K562 (cell line): ENCODE data around the gene NF1. TPM values are rescaled to one million over a fixed set of nuclear protein-coding genes. Genes with fewer than 3 reads are reported as not detected.

Source experiments
- ATAC-seq: fragments of 200-7000 bp; cut with Tn5 transposase; 3 replicates; pipeline ENCODE4 v1.9.1; 2020; ENCODE audit warnings: moderate library complexity
- BruUV-seq: library from RNA; stranded (reverse); fragments of 400-500 nt; replicated peaks from 2 replicates; lab custom pipeline; 2021; lab: Mats Ljungman, UMichigan
- CTCF ChIA-PET: fragments of 300-600 bp; formaldehyde crosslinking; extraction: SDS; loops from one replicate; lab custom pipeline; 2021; ENCODE audit warnings: low intra/inter-chr PET ratio; lab: Yijun Ruan, JAX
- POLR2A ChIA-PET: fragments of 300-600, 350-650 bp; sonication (Branson Sonifier 250); formaldehyde crosslinking; extraction: SDS; loops from one replicate; lab custom pipeline; 2021; ENCODE audit warnings: antibody characterized with exemption, inconsistent platforms; lab: Yijun Ruan, JAX
- DNase-seq, 4 experiments: peaks; one replicate each; pipeline versions ENCODE4 v3.0.0 to v3.0.0-alpha.2; 2011 to 2018; ENCODE audit warnings: low spot score in 3 of 4, mixed read lengths in 3 of 4; ENCODE audit errors: extremely low read depth in 1 of 4
- FAIRE-seq: peaks from 2 replicates; lab custom pipeline; 2011; peaks lifted over from hg19 to GRCh38; lab: Jason Lieb, UNC
- H2AFZ ChIP-seq: 2 replicates; pipeline ENCODE4 v1.6.0; 2011; ENCODE audit warnings: low read depth, low read length, control low read depth, inconsistent platforms
- H3K27ac ChIP-seq: fragments of 200-600 bp; 3 replicates; pipeline ENCODE4 v1.8.0; 2011; ENCODE audit warnings: low read depth, mild to moderate bottlenecking, control low read depth, inconsistent platforms, low read length, moderate library complexity, mixed read lengths; ENCODE audit errors: extremely low read depth
- H3K27me3 ChIP-seq, 2 experiments: fragments of 300-600 bp in 1 of 2; 2 replicates in 1 of 2; 3 replicates in 1 of 2; pipeline versions ENCODE4 v1.6.0 to v1.8.0; 2011; ENCODE audit warnings: inconsistent platforms in 2 of 2, low read length in 2 of 2, mild to moderate bottlenecking in 1 of 2, mixed read lengths in 1 of 2, moderate library complexity in 1 of 2; ENCODE audit not compliant: control insufficient read depth in 2 of 2, insufficient read depth in 2 of 2
- H3K36me3 ChIP-seq: fragments of 300-600 bp; 3 replicates; pipeline ENCODE4 v1.8.0; 2011; ENCODE audit warnings: mild to moderate bottlenecking, low read length, inconsistent platforms; ENCODE audit not compliant: control insufficient read depth, insufficient read depth
- H3K4me1 ChIP-seq, 2 experiments: fragments of 200-600 bp in 1 of 2; replicated peaks in 1 of 2; 2 replicates in 1 of 2; 3 replicates in 1 of 2; pipeline versions ENCODE4 v1.5.1 to v1.8.0; 2011; ENCODE audit warnings: inconsistent platforms in 2 of 2, low read length in 2 of 2, mild to moderate bottlenecking in 1 of 2, mixed read lengths in 1 of 2, moderate library complexity in 1 of 2; ENCODE audit not compliant: control insufficient read depth in 2 of 2, insufficient read depth in 2 of 2
- H3K4me2 ChIP-seq: 2 replicates; pipeline ENCODE4 v1.6.1; 2011; ENCODE audit warnings: low read length, control low read depth, inconsistent platforms, mixed read lengths; ENCODE audit not compliant: insufficient read depth
- H3K4me3 ChIP-seq: fragments of 200-600 bp; sonication (generic), shearing (Covaris generic); 2 replicates; pipeline ENCODE4 v1.5.1; 2016; ENCODE audit warnings: control low read depth, inconsistent platforms
- H3K79me2 ChIP-seq: fragments of 200-600 bp; 3 replicates; pipeline ENCODE4 v1.8.0; 2011; ENCODE audit warnings: low read length, inconsistent platforms; ENCODE audit not compliant: control insufficient read depth, insufficient read depth
- H3K9ac ChIP-seq, 2 experiments: 2 replicates each; pipeline versions ENCODE4 v1.6.0 to v1.6.1; 2011; ENCODE audit warnings: low read depth in 2 of 2, low read length in 2 of 2, control low read depth in 1 of 2, inconsistent platforms in 1 of 2, mild to moderate bottlenecking in 1 of 2, mixed read lengths in 1 of 2; ENCODE audit not compliant: insufficient read depth in 1 of 2
- H3K9me1 ChIP-seq: one replicate; pipeline ENCODE4 v1.6.0; 2011; ENCODE audit warnings: inconsistent platforms, mild to moderate bottlenecking, low read length, moderate library complexity; ENCODE audit not compliant: control insufficient read depth, insufficient read depth
- H3K9me3 ChIP-seq: replicated peaks from 2 replicates; pipeline ENCODE4 v1.5.1; 2011; ENCODE audit warnings: low read depth, low read length, inconsistent platforms; ENCODE audit not compliant: control insufficient read depth, insufficient read depth
- H4K20me1 ChIP-seq: replicated peaks from 2 replicates; pipeline ENCODE4 v1.6.1; 2011; ENCODE audit warnings: low read length, inconsistent platforms, mixed read lengths; ENCODE audit not compliant: control insufficient read depth, insufficient read depth
- CGGBP1 ChIP-seq: fragments of 250-450 bp; sonication (Bioruptor Pico); IDR thresholded peaks from 2 replicates; pipeline ENCODE4 v1.9.0; 2021; ENCODE audit warnings: mild to moderate bottlenecking
- KDM1A ChIP-seq, 2 experiments: fragments of 450-650 bp; IDR thresholded peaks; 2 replicates each; pipeline ENCODE4 v1.6.1; 2016; ENCODE audit warnings: mild to moderate bottlenecking in 2 of 2
- SMAD1 ChIP-seq: fragments of 150-350 bp; IDR thresholded peaks from 2 replicates; pipeline ENCODE4 v1.6.1; 2014; ENCODE audit warnings: low read length, low read depth; ENCODE audit not compliant: partially characterized antibody
- ZKSCAN1 ChIP-seq: fragments of 150-350 bp; IDR thresholded peaks from 2 replicates; pipeline ENCODE4 v1.6.1; 2016; ENCODE audit warnings: low read depth, low read length
- ZNF778 ChIP-seq: fragments of 450-650 bp; formaldehyde crosslinking; IDR thresholded peaks from 2 replicates; pipeline ENCODE4 v1.4.0; 2020; ENCODE audit warnings: mild to moderate bottlenecking, moderate library complexity
- WGBS: fragments of 100-300 bp; shearing (Covaris generic); methylation state at CpG from one replicate; pipeline ENCODE4 v1.1.6; 2016; ENCODE audit warnings: low coverage, mixed read lengths; ENCODE audit not compliant: insufficient coverage; ENCODE audit errors: missing lambda C conversion rate; 5-methylcytosine and 5-hydroxymethylcytosine counted together
- in situ Hi-C: fragments of 300-500 bp; cut with MboI; formaldehyde crosslinking; loops from 4 replicates; pipeline ENCODE4 v1.15.0; 2018; ENCODE audit warnings: inconsistent platforms, mixed read lengths
- intact Hi-C: fragments of 100-400 bp; cut with micrococcal nuclease; formaldehyde crosslinking; loops from 2 replicates; pipeline ENCODE4 v1.14.2; 2022
- polyA plus RNA-seq, 8 experiments: library from polyadenylated mRNA; depleted of rRNA in 4 of 8; stranded (reverse) in 5 of 8; unstranded in 3 of 8; fragments of >200 nt; fragmentation: Nextera tagmentation in 2 of 8; fragmentation: Illumina TruSeq in 1 of 8; extraction: Ambion mirVana in 2 of 8; extraction: Trizol in 1 of 8; gene quantifications; 2 replicates each; pipeline versions ENCODE4 v1.2.1 to v1.2.3, GENCODE V29; 2011 to 2014; ENCODE audit warnings: inconsistent platforms in 1 of 8, missing spikeins in 1 of 8
- total RNA-seq, 7 experiments: library from RNA; depleted of rRNA in 6 of 7; stranded (reverse); fragments of >200 nt in 6 of 7; fragmentation: Illumina TruSeq in 2 of 7; extraction: Trizol in 2 of 7; gene quantifications; 2 replicates each; pipeline versions ENCODE4 v1.2.1 to v1.2.3, GENCODE V29; 2011 to 2021; ENCODE audit warnings: low replicate concordance in 1 of 7
- TF ChIP-seq, protein P1 (sequence below): IDR thresholded peaks from 2 replicates; pipeline ENCODE4 v1.6.1; 2012; ENCODE audit warnings: low read depth, low read length, improper control_type of control experiment, borderline replicate concordance

Gene NF1
- total and polyA plus RNA-seq, 9 of the 15 experiments (the other 6 are each of a cell fraction or from before 2014, with no cell fraction given), result 3.4 to 41.9 (median 24.3) TPM

DNA sequence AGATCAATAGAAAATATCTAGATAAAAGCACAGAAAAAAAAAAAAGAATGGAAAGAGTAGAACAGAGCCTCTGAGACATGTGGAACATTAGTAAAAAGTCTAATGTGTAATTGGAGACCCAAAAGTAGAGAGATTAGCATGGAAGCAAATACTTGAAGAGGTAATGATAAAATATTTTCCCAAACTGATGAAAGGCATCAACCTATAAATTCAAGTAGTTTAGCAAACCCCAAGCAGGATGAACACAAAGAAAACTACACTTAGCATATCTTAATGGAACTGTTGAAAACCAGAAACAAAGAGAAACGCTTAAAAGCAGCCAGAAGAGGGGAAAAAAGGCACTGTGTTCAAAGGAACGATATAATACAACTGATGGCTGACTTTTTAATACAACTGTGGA is 16.4 kb downstream of the NF1 start:
- CTCF ChIA-PET, result no interaction called here
- Histone ChIP-seq H3K27ac (no peak overlapping the region), H4K20me1 (no peaks in the 10 kb centered on the region), H3K4me3 (no peak overlapping the region), H3K9ac (no peak overlapping the region), H3K27me3 (no peaks in the 10 kb centered on the region), H3K9me3 (no peaks in the 10 kb centered on the region), H3K4me2 (no peak overlapping the region), H3K4me1 (peaks cover 0 to 10% of the 10 kb centered on the region in 2 experiments; a peak in 3 of 5 replicates), H2AFZ (no peak overlapping the region)
- ATAC-seq (no peak), DNase-seq (no peak)
- in situ Hi-C loops, result no loop called here
- POLR2A ChIA-PET, result interaction anchor here (1.5 kb wide), 2 partner anchors 10 to 16 kb away, joined by 6 to 9 read pairs; partner anchors contain the start of gene NF1
- no TSS peak for BruUV-seq
- TF ChIP-seq KDM1A (IDR thresholded peaks at IDR 0.05), result no peak
- no peak for TF ChIP-seq CGGBP1
- no peak for TF ChIP-seq ZNF778 (CRISPR knock-in tag)
- TF ChIP-seq ZKSCAN1, result no peak
- TF ChIP-seq, protein P1, sequence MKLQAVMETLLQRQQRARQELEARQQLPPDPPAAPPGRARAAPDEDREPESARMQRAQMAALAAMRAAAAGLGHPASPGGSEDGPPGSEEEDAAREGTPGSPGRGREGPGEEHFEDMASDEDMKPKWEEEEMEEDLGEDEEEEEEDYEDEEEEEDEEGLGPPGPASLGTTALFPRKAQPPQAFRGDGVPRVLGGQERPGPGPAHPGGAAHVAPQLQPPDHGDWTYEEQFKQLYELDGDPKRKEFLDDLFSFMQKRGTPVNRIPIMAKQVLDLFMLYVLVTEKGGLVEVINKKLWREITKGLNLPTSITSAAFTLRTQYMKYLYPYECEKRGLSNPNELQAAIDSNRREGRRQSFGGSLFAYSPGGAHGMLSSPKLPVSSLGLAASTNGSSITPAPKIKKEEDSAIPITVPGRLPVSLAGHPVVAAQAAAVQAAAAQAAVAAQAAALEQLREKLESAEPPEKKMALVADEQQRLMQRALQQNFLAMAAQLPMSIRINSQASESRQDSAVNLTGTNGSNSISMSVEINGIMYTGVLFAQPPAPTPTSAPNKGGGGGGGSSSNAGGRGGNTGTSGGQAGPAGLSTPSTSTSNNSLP, result no peak
- TF ChIP-seq SMAD1, result no peak
- TF ChIP-seq, all 486 proteins: peak for 0
- Histone ChIP-seq H3K36me3 (peaks cover 3% of the 10 kb centered on the region; the same call in 1 of the 3 replicates), H3K79me2 (peaks cover 87% of the 10 kb centered on the region), H3K9me1 (no peaks in the 10 kb centered on the region)
- 10% methylated on average over 2 of the region's 2 CpGs for WGBS
- FAIRE-seq, result no peak
- intact Hi-C loops, result no loop called here
